ENCODE results near the gene UTP11.

The UTP11 gene

GRCh38 chr1:38037221-38037939 is 24.8 kb downstream of the UTP11 start:
- no peak overlapping the region for H3K4me3 ChIP-seq (ENCODE audit: low read depth, low read length)
- peak; percentile 15 for TF ChIP-seq CTCF (IDR thresholded peaks at IDR 0.05; ENCODE audit: insufficient read depth, low read depth, low read length, missing control alignments)
- DNase-seq (ENCODE audit: low read depth), result no peak

- no peak for TF ChIP-seq CTCF (IDR thresholded peaks at IDR 0.05; ENCODE audit: insufficient read depth, low read depth, low read length, missing control alignments)
- no peak for DNase-seq (ENCODE audit: low read depth)
- H3K4me3 ChIP-seq (ENCODE audit: low read depth, low read length), result no peak overlapping the region
These were observed 26.3 kb downstream of the UTP11 start for GRCh38 chr1:38038861-38039260.

- no peak for TF ChIP-seq CTCF (IDR thresholded peaks at IDR 0.05; ENCODE audit: insufficient read depth, low read depth, low read length, missing control alignments)
- DNase-seq (ENCODE audit: low read depth), result no peak
- no peak overlapping the region for H3K4me3 ChIP-seq (ENCODE audit: low read depth, low read length)
These were observed 27.0 kb downstream of the UTP11 start for GRCh38 chr1:38039331-38040088.

- DNase-seq (ENCODE audit: low read depth), result no peak
- H3K4me3 ChIP-seq (ENCODE audit: low read depth, low read length), result no peak overlapping the region
- TF ChIP-seq CTCF (IDR thresholded peaks at IDR 0.05; ENCODE audit: insufficient read depth, low read depth, low read length, missing control alignments), result no peak
These were observed 29.7 kb downstream of the UTP11 start for GRCh38 chr1:38041936-38042834.

- DNase-seq (ENCODE audit: low read depth), result no peak
- no peak overlapping the region for H3K4me3 ChIP-seq (ENCODE audit: low read depth, low read length)
- no peak for TF ChIP-seq CTCF (IDR thresholded peaks at IDR 0.05; ENCODE audit: insufficient read depth, low read depth, low read length, missing control alignments)
These were observed 30.7 kb downstream of the UTP11 start for GRCh38 chr1:38043036-38043747.

Measured in GM12865 (cell line).